Cardiac fibroblast (primary cell): ENCODE measurements around the gene PTMS.

Experiments
- DNase-seq, 2 donors: peaks; one replicate each; pipeline versions ENCODE4 v3.0.0 to v3.0.0-alpha.2; 2010; ENCODE audit warnings: low read depth in 2 of 2
- H3K4me3 ChIP-seq, 2 donors: replicated peaks in 1 of 2; 1 replicate in 1 of 2; 2 replicates in 1 of 2; pipeline ENCODE4 v1.5.1; 2011; ENCODE audit warnings: low read depth in 2 of 2, low read length in 2 of 2, mild to moderate bottlenecking in 2 of 2, moderate library complexity in 1 of 2
- CTCF ChIP-seq: IDR thresholded peaks from one replicate; pipeline ENCODE4 v1.5.1; 2011; ENCODE audit warnings: low read depth, mild to moderate bottlenecking, low read length, inconsistent platforms

Gene PTMS

DNA sequence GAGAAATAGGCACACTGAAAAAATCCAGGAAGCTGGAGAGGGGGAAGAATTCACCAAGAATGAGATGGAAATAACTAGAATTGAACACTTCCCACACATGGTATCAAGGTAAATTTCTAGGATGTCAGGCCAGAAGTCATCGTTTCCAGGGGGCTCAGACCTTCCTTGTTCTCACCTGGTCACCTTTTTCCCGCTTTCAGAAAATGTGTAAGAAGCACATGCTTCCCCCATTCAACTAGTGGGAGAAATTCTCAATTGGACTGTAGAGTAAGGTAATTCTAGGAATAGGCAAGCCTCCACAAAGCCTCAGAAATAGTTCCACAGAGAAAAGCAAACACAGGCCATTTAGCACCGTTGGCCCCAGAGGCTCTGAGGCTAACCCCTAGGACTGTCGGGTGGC, 2.8 kb upstream of the PTMS start:
- no peak overlapping the region for H3K4me3 ChIP-seq
- no peak for TF ChIP-seq CTCF
- no peak for DNase-seq

GRCh38 chr12:6764011-6764828, 1.9 kb upstream of the PTMS start:
- H3K4me3 ChIP-seq = peak overlapping the region; percentile 8 to 27
- peak; percentile 99 for DNase-seq
- TF ChIP-seq CTCF = no peak

- H3K4me3 ChIP-seq = peak overlapping the region; percentile 90 to 91
Measured at GRCh38 chr12:6765048-6765633, 1.0 kb upstream of the PTMS start.

DNA sequence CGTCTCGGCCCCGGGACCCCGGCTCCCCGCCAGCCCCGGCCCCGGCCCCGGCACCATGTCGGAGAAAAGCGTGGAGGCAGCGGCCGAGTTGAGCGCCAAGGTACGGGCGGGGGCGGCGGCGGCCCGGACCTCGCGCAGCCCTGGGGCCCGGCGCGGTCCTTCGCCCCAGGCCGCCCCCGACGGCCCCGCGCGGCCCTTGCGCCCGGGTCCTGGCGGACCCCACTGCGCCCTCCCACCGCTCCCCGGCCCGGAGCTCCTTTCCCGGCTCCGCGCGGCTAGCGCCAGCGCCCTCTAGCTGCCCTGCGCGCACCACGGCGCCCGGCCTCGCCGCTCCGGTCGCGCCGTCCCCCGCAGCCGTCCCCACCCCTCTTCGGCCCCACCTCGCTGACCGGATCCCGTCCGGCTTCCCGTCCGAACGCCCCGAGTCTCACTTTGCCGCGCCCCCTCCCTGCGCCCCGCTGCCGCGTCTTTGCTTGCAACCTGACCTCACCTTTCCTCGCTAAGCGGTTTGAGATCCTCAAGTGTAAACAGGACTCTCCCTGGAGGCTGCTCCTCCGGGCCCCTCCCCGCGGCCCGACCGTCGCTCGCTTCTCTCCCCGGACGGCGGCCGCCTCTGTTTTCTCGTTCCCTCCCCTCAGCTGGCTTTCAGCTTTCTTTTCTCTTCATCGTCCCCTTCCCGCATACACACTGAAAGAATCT, 637 bp downstream of the PTMS start:
- H3K4me3 ChIP-seq = peak overlapping the region; percentile 90 to 91
- peak; percentile 62 to 74 for DNase-seq
- peak; percentile 33 for TF ChIP-seq CTCF

More at GRCh38 chr12:6765048-6765633, 1.0 kb upstream of the PTMS start:
- no peak for TF ChIP-seq CTCF
- no peak for DNase-seq

- H3K4me3 ChIP-seq = peak overlapping the region; percentile 90 to 91
- peak; percentile 18 to 31 for DNase-seq
- TF ChIP-seq CTCF = no peak
Measured at GRCh38 chr12:6767353-6768319, 1.5 kb downstream of the PTMS start.

DNA sequence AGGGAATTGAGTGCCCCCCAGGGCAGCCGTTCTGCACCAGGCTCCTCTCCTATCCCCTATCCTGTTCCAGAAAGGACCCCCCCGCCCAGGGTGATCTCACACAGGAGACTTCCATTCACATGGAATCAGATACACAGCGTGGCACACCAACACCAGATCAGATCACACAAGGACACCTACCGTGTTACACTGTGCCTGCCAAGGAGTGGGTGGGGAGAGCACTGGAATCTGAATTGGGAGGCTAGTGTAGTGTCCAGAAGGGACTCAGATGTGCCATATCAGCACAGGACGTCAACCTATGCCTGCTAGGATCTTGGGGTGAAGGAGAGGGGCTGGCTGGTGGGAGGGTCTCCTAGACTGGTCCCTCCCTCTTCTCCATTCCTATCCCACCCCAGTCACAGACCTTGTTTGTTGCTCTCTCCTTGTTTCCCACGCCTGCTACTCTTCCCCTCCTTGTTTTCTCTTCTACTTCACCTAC, 2.3 kb downstream of the PTMS start:
- TF ChIP-seq CTCF = no peak
- H3K4me3 ChIP-seq = peak overlapping the region; percentile 90 to 91
- no peak for DNase-seq
